SKM-1 (cell line): ENCODE measurements around the gene USP30.

Experiments
- DNase-seq: peaks from one replicate; lab custom pipeline; 2025; ENCODE audit not compliant: unreplicated experiment; lab: John Stamatoyannopoulos, UW

USP30 gene

DNA sequence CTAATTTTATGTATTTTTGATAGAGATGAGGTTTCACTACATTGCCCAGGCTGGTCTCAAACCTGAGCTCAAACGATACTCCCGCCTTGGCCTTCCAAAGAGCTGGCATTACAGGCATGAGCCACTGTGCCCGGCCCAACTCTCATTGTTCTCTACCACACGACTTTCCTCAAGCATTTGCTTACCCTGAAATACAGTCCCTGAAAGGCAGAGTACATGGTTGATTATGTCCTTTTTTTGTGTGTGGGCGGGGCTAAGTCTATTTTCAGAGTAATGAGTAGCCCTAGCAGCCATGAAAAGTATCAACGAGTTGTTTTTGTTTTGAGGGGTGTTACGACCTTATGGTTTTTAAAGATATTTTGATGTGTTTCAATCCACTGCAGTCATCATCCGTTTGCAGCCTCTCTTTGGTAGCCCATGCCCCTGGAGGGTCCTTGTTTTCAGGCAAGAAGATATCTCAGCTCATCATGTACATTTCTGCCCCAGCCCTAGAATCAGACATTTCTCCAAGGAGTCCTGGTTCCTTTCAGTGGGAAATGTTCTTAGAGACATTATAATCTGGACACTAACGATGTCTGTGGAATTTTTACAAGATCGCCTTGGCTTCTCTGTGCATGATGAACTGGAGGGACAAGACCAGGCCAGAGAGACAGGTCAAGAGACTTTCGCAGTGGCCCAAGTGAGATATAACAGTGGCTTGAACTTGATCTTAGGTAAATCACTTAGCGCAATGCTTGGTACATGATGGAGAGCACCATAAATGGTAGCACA is 72.7 kb downstream of the USP30 start:
- no peak for DNase-seq

DNA sequence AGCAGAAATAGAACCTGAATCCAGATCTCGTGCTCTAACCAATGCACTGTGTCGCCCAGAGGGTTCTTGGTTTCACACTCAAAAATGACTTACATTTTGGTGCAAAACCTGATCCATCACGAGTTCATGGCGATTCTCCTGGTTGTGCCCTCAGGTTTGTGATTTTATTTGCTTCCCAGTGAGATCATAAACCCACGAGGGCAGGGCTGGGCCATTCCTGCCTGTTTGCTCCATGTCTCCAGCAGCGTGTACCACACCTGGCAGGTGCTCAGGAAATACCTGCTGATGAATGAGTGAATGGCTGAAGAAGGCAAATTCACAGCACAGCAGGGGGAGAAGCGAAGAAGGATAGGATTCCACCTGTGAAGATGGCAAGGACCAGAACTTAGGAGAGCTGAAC is 73.4 kb downstream of the USP30 start:
- DNase-seq: no peak

DNA sequence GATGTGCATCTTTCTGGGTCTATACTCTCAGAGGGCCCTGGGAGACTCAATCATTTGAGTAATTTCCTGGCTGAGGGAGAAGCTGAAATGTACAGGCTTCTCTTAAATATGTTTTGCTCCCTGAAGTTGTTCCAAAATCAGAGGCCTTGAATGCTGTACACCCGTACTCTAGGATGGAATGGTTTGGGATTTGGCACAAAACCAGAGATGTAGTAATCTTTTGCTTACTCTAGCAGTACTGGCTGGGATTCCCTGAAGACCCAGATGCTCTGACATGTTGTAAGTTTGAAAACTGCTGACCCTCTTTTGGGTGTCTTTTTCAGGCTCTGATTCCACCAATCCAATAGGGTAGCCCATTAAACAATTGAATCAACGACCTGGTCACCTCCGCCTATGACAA is 74.4 kb downstream of the USP30 start:
- no peak for DNase-seq

DNA sequence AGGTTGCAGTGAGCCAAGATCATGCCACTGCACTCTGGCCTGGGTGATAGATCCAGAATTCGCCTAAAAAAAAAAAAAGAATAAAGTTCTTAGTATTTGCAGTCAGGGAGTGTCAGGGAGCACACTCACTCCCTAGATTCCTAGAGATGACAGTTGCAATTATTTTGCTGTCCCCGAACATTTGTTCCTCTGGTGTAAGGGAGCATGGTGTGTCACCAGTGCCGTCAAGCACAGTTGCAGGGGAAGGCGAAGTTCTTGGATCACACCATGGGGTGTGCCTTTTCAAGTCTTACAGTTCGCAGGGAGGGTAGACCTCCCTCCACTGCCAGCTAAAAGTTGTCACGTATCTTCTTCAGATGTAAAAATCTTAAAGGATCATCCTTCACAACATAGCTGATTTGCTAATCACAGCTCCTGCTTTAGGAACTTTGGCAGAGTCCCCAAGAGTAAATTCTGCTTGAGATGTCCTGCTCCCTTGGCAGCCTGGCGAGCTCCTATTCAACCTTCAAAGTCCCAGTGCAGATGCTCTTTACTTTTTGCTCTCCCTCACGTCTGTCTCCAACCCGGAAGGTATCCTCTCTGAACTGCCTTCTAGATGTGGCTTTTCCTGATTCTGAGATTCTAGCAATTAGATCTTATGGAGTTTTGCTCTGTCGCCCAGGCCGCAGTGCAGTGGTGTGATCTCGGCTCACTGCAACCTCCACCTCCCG is 75.3 kb downstream of the USP30 start:
- no peak for DNase-seq

DNA sequence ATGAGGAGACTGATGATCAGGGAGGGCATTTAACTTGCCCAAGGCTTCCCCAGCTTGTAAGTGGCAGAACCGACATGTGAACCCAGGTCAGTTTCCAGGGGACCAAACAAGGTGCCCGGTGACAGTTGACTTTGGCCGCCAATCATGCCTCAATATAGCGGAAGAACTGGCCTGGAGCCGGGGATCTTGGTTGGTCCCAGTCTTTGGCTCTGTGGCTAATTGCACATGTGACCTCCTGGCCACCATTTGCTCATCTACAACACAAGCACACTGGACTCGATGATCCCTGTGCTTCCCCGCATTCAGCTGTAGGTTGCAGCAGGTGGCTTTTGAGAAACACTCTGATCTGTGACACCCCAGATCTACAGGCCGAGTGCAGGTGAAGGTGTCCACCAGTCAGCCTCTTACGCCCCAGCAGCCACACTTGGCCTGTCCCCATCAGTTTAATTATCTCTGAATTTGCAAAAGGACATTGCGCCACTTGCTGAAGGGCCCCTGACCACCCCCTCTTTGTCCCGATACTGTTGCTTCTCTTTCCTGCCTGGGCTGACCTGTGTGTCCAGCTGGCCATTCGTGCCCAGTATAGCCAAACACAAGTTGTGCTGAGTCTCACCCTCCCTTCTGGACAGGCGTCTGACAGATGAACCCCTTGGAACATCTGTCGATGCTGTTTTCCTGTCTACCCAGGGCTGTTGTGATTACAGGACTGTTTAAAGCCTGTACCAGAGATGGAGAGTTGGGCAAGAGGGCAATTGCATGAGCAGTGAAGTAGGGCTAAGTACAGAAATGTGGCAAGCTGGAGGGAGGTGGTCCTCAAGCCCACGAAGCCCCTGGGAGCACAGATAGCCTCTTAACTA is 78.1 kb downstream of the USP30 start:
- no peak for DNase-seq

DNA sequence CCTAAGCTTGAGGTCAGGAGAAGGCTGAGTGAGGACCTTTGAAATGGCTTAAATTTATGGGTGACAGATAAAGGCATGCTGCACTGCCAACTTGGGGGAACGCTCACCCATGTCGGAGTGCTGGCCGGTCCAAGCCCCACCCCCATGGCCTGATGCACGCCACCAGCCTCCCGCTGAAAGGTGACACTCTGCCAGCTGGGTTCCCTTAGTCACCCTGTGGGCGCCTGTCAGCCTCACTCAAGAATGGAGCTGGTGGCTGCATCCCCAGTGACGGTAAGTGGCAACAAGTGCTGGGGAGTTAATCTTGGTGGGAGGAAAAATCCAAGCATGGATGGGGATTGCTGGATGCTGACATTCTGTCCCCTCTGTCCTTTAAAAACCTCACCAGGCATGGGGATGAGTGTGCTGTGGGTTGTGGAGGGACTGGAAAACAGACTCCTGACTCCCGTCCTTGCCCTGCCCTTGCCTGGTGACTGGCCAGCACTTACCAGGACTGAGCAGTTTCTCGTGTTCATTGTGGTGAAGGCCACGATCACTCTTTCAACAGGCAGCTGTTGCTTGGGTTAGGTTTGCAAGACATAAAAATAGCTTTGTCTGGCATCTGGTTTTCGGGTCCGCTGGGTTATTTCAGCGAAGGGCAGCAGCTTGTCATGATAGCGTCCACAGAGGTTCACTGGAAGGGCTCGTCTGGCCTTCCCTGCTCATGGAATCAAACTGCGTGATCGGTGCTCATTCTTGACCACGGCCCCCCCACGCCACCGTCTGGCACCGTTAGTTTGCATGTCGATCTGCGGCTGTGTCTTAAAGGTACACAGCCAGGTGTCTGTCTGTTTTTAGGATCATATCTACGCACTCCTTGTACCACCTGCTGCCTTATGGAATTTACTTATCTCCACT is 79.0 kb downstream of the USP30 start:
- DNase-seq: no peak

DNA sequence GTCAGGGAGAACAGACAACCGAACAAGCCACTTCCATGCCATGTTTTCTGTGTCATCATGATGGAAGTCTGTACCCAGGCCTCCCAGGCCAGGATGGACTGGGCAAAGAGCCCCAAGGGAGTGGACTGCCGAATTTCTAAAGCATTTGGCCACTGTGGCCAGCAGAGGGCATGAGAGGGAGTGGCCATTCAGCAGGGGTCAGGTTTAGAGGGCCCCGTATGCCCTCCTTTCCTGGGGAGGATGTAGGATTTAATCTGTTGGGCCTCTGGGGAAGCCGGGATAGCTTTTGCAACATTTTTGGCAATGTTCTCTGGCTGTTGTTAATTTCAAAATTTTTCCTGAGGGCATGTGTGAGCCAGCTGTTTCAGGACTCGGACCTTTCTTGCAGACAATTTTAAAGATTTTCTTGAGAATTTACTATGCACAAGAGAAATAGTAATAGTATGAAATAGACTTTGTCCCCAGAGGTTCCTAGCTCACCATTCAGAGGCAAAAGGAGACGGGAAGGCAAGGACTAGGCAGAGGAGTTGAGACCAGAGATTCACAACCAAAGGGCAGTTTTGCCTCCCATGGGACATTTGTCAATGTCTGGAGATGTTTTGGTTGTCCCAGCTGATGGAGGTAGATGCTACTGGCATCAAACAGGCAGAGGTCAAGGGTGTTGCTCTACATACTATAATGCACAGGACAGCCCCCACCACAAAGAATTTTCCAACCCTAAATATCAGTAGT is 82.0 kb downstream of the USP30 start:
- DNase-seq: no peak

DNA sequence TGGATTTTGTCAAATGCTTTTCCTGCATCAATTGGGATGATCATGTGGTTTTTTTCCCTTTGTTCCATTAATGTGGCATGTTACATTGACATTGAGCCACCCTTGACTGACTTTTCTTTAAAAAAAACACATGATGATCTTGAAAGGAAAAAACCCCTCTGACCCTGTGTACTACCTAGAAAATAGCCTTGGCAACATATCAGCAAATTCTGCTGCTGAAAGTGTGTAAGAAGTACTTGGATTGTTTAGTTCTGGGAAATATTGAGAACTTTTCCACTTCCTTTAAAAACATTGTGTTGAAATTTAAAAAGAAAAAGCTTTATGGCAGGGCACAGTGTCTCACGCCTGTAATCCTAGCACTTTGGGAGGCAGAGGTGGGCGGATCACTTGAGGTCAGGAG is 84.7 kb downstream of the USP30 start:
- no peak for DNase-seq
